NCI-H510A (cell line): ENCODE data around the gene PBX4.
"Not testable (repeated sequence)": the region's sequence is repeated elsewhere in the genome, so short reads cannot be mapped to it uniquely, and the experiment has no call there.

Experiments used
- DNase-seq: peaks from one replicate; lab custom pipeline; 2025; lab: John Stamatoyannopoulos, UW

Gene PBX4

GRCh38 chr19:19618219-19619051 lies at the start of gene PBX4:
Gene PBX4 (minus strand): TSS chr19:19618687. CDS start chr19:19618629, 58 bp downstream.
- DNase-seq: peak; percentile 91

- DNase-seq: not testable (repeated sequence)
These were observed 47.0 kb upstream of the PBX4 start for GRCh38 chr19:19665420-19665948.

- peak; percentile 97 for DNase-seq
These were observed 45.0 kb upstream of the PBX4 start, which contains the start of gene ATP13A1 for GRCh38 chr19:19663256-19664120. Gene ATP13A1 (minus strand): TSS chr19:19663676. CDS start chr19:19663666, 10 bp downstream.

- no peak for DNase-seq
These were observed 44.4 kb upstream of the PBX4 start for GRCh38 chr19:19662871-19663255.

- no peak for DNase-seq
These were observed 43.9 kb upstream of the PBX4 start for GRCh38 chr19:19662344-19662743.

- DNase-seq: no peak
These were observed 43.3 kb upstream of the PBX4 start for GRCh38 chr19:19661675-19662251.

GRCh38 chr19:19661141-19661674 lies 42.7 kb upstream of the PBX4 start:
- DNase-seq: no peak

- no peak for DNase-seq
These were observed 41.3 kb upstream of the PBX4 start for GRCh38 chr19:19659646-19660245.

GRCh38 chr19:19657397-19657783 lies 38.9 kb upstream of the PBX4 start:
- no peak for DNase-seq

- no peak for DNase-seq
These were observed 38.2 kb upstream of the PBX4 start for GRCh38 chr19:19656451-19657396.

- no peak for DNase-seq
These were observed 37.3 kb upstream of the PBX4 start for GRCh38 chr19:19655641-19656343.

- no peak for DNase-seq
These were observed 36.6 kb upstream of the PBX4 start for GRCh38 chr19:19655051-19655594.

- DNase-seq: no peak
These were observed 36.0 kb upstream of the PBX4 start for GRCh38 chr19:19654441-19654840.

- no peak for DNase-seq
These were observed 35.2 kb upstream of the PBX4 start for GRCh38 chr19:19653597-19654147.

GRCh38 chr19:19652482-19653295 lies 34.2 kb upstream of the PBX4 start:
- DNase-seq: no peak

GRCh38 chr19:19651076-19651475 lies 32.6 kb upstream of the PBX4 start:
- DNase-seq: no peak

- no peak for DNase-seq
These were observed 31.8 kb upstream of the PBX4 start for GRCh38 chr19:19650331-19650730.

GRCh38 chr19:19649580-19649995 lies 31.1 kb upstream of the PBX4 start:
- DNase-seq: no peak
